H1 (cell line): ENCODE data around the gene SECTM1. TPM values are rescaled to one million over a fixed set of nuclear protein-coding genes. Genes with fewer than 3 reads are reported as not detected.

Experiments used
- ATF3 ChIP-seq: IDR thresholded peaks from 2 replicates; pipeline ENCODE4 v1.6.1; 2011; ENCODE audit warnings: low read depth, mild to moderate bottlenecking, low read length; ENCODE audit not compliant: insufficient read depth
- polyA plus RNA-seq, 7 experiments: library from polyadenylated mRNA; depleted of rRNA in 3 of 7; stranded (reverse) in 5 of 7; unstranded in 2 of 7; fragments of >200 nt in 5 of 7; fragments of 200-250 nt in 2 of 7; gene quantifications; 1 replicate in 5 of 7; 2 replicates in 1 of 7; 4 replicates in 1 of 7; pipeline versions ENCODE4 v1.2.1 to v1.2.3, GENCODE V29; 2011 to 2013; ENCODE audit warnings: missing spikeins in 2 of 7, mixed read lengths in 2 of 7
- total RNA-seq: library from RNA; stranded (reverse); fragmentation: NEBNext Ultra II Directional; extraction: Animal tissue kit (Norgen Biotek cat#: 25700); gene quantifications from 2 replicates; pipeline ENCODE4 v1.2.1, GENCODE V29; 2021

Gene SECTM1
- total and polyA plus RNA-seq, 2 of the 8 experiments (the other 6 are each of a cell fraction or from before 2014, with no cell fraction given): 0.20 to 0.65 TPM

- TF ChIP-seq ATF3: no peak
Measured at GRCh38 chr17:82273327-82274133, 60.0 kb downstream of the SECTM1 start, which contains the start of gene CSNK1D (continued).
